Measurements from ENCODE around the gene EGF. TPM values are rescaled to one million over a fixed set of nuclear protein-coding genes. Genes with fewer than 3 reads are reported as not detected.

EGF gene
- total RNA-seq, 2 experiments from 2014 or later = not detected

DNA sequence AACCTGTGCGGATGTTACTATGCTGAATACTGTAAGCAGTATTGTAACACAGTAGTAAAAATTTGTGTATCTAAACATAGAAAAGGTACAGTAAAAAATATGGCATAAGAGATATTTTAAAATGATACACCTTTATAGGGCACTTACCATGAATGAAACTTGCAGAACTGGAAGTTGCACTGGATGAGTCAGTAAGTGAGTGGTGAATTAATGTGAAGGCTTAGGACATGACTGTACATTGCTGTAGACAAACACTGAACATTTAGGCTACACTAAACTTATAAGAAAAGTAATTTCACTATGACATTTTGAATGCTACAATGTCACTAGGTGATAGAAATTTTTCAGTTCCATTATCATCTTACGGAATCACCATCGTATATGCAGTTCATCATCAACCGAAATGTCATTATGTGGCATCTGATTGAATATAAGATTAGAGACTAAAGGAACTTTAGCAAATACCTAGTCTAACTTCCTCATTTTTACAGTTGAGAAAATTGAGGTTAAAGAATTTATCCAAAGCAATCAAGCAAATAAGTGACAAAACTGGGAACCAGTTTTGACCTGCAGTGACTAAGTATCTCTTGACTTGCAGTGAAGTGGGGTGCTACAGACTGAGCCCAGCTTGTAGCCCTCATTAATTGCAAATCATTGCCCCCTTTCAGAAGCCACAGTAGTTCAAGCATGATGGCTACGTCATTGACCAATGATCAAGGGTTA is 55.3 kb downstream of the EGF start:
- no peaks in the 10 kb centered on the region for H3K9me2 ChIP-seq (ENCODE audit: insufficient read depth, low read length)
- no peak overlapping the region for H3K4me3 ChIP-seq (ENCODE audit: low read depth, low read length, poor library complexity, severe bottlenecking)
- CTCF ChIA-PET (ENCODE audit: unreplicated experiment) = no interaction called here
- POLR2A ChIA-PET = interaction anchor here (0.6 kb wide), 2 partner anchors 554 to 720 kb away, joined by 3 to 4 read pairs; no protein-coding TSS in a partner anchor
- BruUV-seq (replicated peaks) = no TSS peak
- no peaks in the 10 kb centered on the region for H4K20me1 ChIP-seq (ENCODE audit: insufficient read depth, low read length)
- no peak overlapping the region for H2AFZ ChIP-seq (ENCODE audit: low read length)
- peaks cover 7% of the 10 kb centered on the region for H3K4me1 ChIP-seq (ENCODE audit: insufficient read depth, low read length, poor library complexity, severe bottlenecking)
- TF ChIP-seq EZH2phosphoT487 (IDR thresholded peaks at IDR 0.05; ENCODE audit: borderline replicate concordance, low read depth, low read length) = no peak
- TF ChIP-seq, protein P1, sequence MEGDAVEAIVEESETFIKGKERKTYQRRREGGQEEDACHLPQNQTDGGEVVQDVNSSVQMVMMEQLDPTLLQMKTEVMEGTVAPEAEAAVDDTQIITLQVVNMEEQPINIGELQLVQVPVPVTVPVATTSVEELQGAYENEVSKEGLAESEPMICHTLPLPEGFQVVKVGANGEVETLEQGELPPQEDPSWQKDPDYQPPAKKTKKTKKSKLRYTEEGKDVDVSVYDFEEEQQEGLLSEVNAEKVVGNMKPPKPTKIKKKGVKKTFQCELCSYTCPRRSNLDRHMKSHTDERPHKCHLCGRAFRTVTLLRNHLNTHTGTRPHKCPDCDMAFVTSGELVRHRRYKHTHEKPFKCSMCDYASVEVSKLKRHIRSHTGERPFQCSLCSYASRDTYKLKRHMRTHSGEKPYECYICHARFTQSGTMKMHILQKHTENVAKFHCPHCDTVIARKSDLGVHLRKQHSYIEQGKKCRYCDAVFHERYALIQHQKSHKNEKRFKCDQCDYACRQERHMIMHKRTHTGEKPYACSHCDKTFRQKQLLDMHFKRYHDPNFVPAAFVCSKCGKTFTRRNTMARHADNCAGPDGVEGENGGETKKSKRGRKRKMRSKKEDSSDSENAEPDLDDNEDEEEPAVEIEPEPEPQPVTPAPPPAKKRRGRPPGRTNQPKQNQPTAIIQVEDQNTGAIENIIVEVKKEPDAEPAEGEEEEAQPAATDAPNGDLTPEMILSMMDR (conservative IDR thresholded peaks at IDR 0.05; ENCODE audit: low read length) = no peak
- H3K4me2 ChIP-seq (ENCODE audit: low read length) = no peak overlapping the region
- H3K36me3 ChIP-seq (ENCODE audit: insufficient read depth, low read length) = no peaks in the 10 kb centered on the region
- H3K79me2 ChIP-seq (ENCODE audit: insufficient read depth, low read depth, low read length) = no peaks in the 10 kb centered on the region
- no peak for DNase-seq (ENCODE audit: low spot score)
- H3K9me3 ChIP-seq (ENCODE audit: low read length) = no peaks in the 10 kb centered on the region
- intact Hi-C loops (cut with micrococcal nuclease; ENCODE audit: unreplicated experiment) = no loop called here
- H3K27ac ChIP-seq (ENCODE audit: low read depth, low read length, poor library complexity, severe bottlenecking) = no peak overlapping the region

DNA sequence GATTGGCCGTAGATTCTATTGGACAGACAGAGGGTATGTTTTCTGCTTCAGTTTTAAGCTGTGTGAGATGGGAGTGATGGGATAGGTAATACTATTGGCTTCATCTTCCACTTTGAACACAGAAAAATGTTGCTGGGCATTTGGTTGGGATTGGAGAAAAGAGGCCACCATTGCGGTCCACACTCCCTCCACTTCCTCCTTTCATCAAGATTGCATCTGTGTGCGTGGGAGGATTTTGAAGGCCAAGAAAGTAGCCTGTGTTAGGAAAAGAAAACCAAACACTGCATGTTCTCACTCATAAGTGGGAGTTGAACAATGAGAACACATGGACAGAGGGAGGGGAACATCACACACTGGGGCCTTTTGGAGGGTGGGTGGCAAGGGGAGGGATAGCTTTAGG is 56.4 kb downstream of the EGF start:
- intact Hi-C loops (cut with micrococcal nuclease; ENCODE audit: unreplicated experiment) = no loop called here
- no peaks in the 10 kb centered on the region for H3K9me3 ChIP-seq (ENCODE audit: low read length)
- POLR2A ChIA-PET = interaction anchor here (0.6 kb wide), 1 partner anchor 28 kb away, joined by 3 read pairs; no protein-coding TSS in a partner anchor
- no peaks in the 10 kb centered on the region for H3K9me2 ChIP-seq (ENCODE audit: insufficient read depth, low read length)
- TF ChIP-seq EZH2phosphoT487 (IDR thresholded peaks at IDR 0.05; ENCODE audit: borderline replicate concordance, low read depth, low read length) = no peak
- TF ChIP-seq, protein P1 (conservative IDR thresholded peaks at IDR 0.05; ENCODE audit: low read length) = no peak
- no TSS peak for BruUV-seq (replicated peaks)
- no peaks in the 10 kb centered on the region for H3K36me3 ChIP-seq (ENCODE audit: insufficient read depth, low read length)
- peaks cover 7% of the 10 kb centered on the region for H3K4me1 ChIP-seq (ENCODE audit: insufficient read depth, low read length, poor library complexity, severe bottlenecking)
- CTCF ChIA-PET (ENCODE audit: unreplicated experiment) = no interaction called here
- no peak overlapping the region for H3K4me2 ChIP-seq (ENCODE audit: low read length)
- H3K4me3 ChIP-seq (ENCODE audit: low read depth, low read length, poor library complexity, severe bottlenecking) = no peak overlapping the region
- no peak overlapping the region for H2AFZ ChIP-seq (ENCODE audit: low read length)
- no peak overlapping the region for H3K27ac ChIP-seq (ENCODE audit: low read depth, low read length, poor library complexity, severe bottlenecking)
- H3K79me2 ChIP-seq (ENCODE audit: insufficient read depth, low read depth, low read length) = no peaks in the 10 kb centered on the region
- H4K20me1 ChIP-seq (ENCODE audit: insufficient read depth, low read length) = no peaks in the 10 kb centered on the region
- no peak for DNase-seq (ENCODE audit: low spot score)

DNA sequence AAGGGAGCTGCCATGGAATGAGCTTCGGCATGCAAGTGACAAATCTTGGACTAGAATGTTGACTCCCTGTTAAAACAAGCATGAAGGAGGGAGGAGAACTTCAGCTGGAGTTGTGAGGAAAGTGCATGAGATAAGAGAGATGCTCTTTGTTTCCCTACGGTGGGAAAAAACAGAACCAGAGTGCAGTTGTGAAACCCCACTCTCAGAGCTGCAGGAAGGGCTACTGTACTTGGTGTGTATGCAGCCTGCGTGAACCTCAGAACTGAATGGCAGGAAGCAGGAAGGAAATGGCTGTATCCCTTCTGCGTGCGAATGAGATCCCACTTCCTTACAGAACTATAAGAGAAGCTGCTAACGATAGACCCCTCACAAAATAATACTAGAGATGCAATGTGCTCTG is 57.2 kb downstream of the EGF start:
- CTCF ChIA-PET (ENCODE audit: unreplicated experiment) = no interaction called here
- no TSS peak for BruUV-seq (replicated peaks)
- H3K36me3 ChIP-seq (ENCODE audit: insufficient read depth, low read length) = no peaks in the 10 kb centered on the region
- peaks cover 7% of the 10 kb centered on the region for H3K4me1 ChIP-seq (ENCODE audit: insufficient read depth, low read length, poor library complexity, severe bottlenecking)
- H3K4me2 ChIP-seq (ENCODE audit: low read length) = no peak overlapping the region
- intact Hi-C loops (cut with micrococcal nuclease; ENCODE audit: unreplicated experiment) = no loop called here
- no peaks in the 10 kb centered on the region for H4K20me1 ChIP-seq (ENCODE audit: insufficient read depth, low read length)
- no peak for DNase-seq (ENCODE audit: low spot score)
- H3K79me2 ChIP-seq (ENCODE audit: insufficient read depth, low read depth, low read length) = no peaks in the 10 kb centered on the region
- peak overlapping the region; percentile 63; the same call in 1 of the 2 replicates for H2AFZ ChIP-seq (ENCODE audit: low read length)
- no peak overlapping the region for H3K27ac ChIP-seq (ENCODE audit: low read depth, low read length, poor library complexity, severe bottlenecking)
- H3K9me2 ChIP-seq (ENCODE audit: insufficient read depth, low read length) = no peaks in the 10 kb centered on the region
- H3K9me3 ChIP-seq (ENCODE audit: low read length) = no peaks in the 10 kb centered on the region
- no peak overlapping the region for H3K4me3 ChIP-seq (ENCODE audit: low read depth, low read length, poor library complexity, severe bottlenecking)
- POLR2A ChIA-PET = interaction anchor here (0.7 kb wide), 1 partner anchor 12 kb away, joined by 4 read pairs; no protein-coding TSS in a partner anchor
- TF ChIP-seq, protein P1 (conservative IDR thresholded peaks at IDR 0.05; ENCODE audit: low read length) = no peak
- TF ChIP-seq EZH2phosphoT487 (IDR thresholded peaks at IDR 0.05; ENCODE audit: borderline replicate concordance, low read depth, low read length) = no peak

Data from OCI-LY7 (cell line).